HS-27A (cell line): ENCODE results near the gene GRM4.
"Not testable (repeated sequence)": the region's sequence is repeated elsewhere in the genome, so short reads cannot be mapped to it uniquely, and the experiment has no call there.

Experiments used
- DNase-seq: peaks from one replicate; pipeline ENCODE4 v3.0.0-alpha.2; 2012; ENCODE audit warnings: low read depth, missing footprints

Gene GRM4

GRCh38 chr6:34146021-34146782 lies at the start of gene GRM4:
GRM4 (minus strand) TSS chr6:34146087; CDS start chr6:34133496, 12,591 bp downstream.
- DNase-seq: no peak

DNA sequence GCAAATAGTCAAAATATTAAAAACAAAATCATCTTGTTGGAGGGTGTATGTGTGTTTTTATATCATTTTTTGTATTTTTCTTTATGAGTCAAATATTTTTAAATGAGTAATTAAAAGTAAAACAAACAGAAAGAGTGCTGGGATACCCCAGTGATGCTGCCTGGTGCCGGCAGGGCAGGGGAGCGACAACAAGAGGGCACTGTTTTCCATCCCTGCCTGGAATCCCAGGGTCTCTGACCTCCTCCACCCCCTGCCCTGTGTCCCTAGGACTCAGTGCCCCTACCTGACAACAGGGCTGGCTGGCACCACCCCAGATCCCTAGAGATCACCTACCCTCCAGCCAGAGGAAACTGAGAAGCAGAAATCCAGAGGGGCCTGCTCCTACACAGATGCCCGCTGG lies 48.9 kb upstream of the GRM4 start:
- no peak for DNase-seq

GRCh38 chr6:34190504-34191122 lies 44.7 kb upstream of the GRM4 start:
- no peak for DNase-seq

GRCh38 chr6:34189806-34190503 lies 44.1 kb upstream of the GRM4 start:
- DNase-seq: no peak

GRCh38 chr6:34184726-34185125 lies 38.8 kb upstream of the GRM4 start:
- not testable (repeated sequence) for DNase-seq

DNA sequence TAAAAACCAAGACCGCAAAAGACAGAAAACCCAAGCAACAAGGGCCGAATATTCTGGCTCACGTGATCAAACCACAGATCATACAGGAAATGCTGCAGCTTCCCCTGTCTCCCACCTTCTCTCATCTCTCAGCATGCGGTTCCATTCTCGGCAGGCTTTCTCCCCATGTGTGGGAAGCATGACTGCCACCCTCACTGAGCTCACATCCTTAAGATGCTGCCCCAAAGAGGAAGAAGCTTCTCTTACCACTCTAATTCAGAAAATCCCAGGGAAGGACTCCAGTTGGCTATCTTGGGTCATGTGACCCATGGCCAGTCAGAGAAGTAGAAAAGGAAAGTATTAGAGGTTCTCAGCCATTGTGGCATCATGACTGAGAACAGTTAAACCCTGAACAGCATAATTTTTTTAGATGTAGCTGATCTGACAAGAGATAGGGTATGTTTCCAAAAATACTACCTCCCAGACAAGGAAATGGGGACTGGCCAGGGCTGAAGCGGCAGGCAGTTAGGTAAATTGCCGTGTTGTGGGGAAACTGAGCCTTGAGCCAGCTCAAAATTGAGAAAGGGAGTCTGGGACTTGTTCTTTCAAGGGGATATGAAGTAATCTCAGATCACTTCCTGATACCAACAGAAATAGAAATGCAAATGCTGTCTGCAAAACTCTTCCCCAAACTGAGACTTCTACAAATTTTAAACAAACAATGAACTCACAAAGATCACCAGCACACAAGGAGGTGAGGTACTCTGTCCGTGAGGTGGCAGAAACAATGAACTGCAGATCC lies 37.1 kb upstream of the GRM4 start:
- no peak for DNase-seq

DNA sequence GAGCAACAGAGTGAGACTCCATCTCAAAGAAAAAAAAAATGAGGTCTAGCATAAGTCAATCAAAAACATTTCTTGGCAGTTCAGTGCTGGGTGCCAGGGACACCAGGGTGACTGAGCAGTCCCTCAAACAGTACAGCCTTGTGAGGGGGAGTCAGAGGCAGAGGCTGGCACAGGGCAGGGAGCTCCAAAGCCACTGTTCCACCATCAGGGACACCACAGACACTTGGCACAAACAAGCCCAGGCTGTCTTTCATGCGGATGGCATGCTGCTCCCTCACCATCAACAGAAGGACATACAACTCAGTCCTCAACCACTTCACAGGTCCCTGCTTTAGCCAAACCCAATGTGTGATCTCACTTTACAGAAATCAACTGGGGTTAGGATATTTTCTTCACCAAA lies 36.0 kb upstream of the GRM4 start:
- DNase-seq: no peak

GRCh38 chr6:34179106-34179720 lies 33.3 kb upstream of the GRM4 start:
- DNase-seq: no peak

GRCh38 chr6:34178357-34179105 lies 32.6 kb upstream of the GRM4 start:
- DNase-seq: no peak

- DNase-seq: no peak
Measured at GRCh38 chr6:34177181-34177591, 31.3 kb upstream of the GRM4 start.

DNA sequence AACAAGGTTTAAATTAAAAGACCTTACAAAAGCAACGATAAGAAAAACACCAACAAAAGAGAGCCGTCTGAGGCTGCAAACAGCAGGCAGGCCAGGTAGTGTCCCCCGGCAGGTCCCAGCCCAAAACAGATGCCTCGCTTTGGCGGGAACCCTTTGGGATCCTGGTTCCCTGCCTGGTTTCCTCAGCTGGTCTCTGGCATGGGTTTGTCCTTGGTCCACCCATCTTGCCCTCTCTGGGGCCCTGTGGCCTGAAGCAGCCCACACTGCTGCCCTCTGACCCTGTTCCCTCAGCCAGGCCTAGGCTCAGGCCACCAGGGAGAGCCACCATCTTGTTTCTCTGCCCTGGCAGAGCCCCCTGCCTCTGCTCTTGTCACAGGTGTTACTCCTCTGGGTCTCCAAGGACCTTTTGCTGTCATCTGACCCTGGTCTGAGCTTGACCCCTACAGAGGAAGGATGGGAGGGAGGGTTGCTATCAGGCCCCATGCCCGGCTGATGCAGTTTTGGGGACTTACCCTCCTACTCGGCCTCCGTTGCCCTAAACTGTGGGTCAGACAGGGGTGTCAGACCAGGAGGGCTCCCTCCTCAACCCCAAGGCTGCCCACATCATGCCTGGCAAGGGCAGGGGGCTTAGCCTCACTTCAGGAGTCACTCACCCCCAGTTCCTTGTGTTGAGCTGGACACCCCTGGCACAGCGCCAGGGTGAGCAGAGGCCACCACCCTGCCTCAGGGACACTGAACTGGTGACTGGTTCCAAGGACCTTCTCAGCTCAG lies 30.6 kb upstream of the GRM4 start:
- DNase-seq: no peak

- DNase-seq: no peak
Measured at GRCh38 chr6:34174846-34175399, 29.0 kb upstream of the GRM4 start.

DNA sequence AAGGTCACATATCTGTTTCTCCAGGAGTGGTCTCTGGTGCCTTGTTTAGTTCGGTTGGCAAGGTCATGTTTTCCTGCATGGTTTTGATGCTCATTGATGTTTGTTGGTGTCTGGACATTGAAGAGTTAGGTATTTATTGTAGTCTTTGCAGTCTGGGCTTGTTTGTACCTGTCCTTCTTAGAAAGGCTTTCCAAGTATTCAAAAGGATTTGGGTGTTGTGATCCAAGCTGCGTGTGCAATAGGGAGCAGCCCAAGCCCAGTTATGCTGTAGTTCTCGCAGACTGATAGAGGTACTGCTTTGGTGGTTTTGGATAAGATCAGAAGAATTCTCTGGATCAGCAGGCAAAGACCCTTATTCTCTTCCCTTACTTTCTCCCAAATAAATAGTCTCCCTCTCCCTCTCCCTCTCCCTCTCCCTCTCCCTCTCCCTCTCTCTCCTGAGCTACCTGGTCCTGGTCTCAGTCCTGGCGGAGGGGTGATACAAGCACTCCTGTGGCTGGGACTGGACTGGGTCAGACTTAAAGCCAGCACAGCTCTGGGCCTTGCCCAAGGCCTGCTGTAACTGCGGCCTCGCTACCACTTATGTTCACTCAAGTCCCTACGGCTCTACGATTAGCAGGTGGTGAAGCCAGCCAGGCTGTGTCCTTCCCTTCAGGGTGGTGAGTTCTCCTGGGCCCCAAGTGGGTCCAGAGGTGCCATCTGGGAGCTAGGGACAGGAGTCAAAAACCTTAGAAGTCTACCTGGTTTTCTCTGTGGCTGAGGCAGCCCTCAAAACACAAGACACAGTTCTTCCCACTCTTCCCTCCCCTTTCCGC lies 27.3 kb upstream of the GRM4 start:
- no peak for DNase-seq

DNA sequence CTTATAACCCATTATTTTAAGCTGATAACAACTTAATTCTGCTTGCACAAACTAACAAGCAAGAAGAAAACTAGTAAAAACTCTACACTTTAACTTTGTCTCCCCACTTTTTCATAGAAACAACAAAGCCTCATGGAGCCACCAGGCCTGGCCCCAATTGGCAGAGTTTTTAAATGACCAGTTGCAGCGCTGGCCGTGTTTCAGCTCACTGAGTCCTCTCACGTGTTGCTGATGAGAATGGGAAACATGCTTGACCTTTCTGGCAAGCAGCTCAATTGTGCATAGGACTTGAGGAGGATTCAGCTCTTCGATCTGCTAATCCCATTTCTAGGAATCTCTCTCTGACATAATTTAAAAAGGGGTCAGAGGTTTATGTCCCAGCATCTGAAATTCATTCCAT lies 24.5 kb upstream of the GRM4 start:
- DNase-seq: no peak

DNA sequence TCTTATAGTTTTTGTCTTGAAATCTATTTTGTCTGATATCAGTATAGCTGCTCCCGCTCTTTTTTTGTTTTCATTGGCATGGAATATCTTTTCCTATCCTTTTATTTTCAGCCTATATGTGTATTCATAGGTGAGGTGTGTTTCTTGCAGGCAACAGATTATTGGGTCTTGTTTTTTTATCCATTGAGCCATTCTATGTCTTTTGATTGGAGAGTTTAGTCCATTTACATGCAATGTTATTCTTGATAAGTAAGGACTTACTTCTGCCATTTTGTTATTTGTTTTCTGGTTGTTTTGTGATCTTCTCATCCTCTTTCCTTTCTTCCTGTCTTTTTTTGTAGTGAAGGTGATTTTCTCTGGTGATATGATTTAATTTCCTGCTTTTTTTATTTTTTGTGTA lies 24.0 kb upstream of the GRM4 start:
- DNase-seq: no peak

DNA sequence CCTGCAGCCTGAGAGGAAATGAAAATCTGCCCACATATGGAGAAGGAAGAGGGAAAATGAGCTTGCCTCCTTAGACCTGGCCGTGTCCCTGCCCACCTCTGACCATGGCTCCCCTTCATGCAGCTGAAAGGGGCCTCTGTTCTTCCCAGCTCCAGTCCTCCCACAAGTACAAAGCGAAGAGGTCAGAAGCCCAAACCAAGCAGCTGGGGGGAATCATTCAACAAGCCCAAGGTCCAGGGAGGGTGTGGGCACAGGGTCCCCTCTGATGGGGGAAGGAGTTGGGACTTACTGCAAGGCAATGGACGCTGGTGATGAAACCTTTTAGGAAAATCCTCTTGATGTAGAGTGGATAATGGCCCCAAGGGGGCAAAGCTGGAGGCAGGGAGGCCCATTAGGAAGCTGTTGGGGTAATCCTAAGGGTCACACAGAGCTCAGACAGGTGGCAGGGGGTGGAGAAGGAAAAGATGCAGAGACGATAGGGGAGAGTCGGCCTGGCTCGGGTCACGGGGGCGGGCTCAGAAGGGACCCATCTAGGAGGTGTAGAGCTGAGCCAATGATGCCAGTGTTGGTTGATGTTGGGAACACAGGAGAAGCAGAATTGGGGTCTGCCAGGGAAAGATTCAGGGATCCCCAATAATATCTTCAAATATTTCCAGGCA lies 16.1 kb upstream of the GRM4 start:
- no peak for DNase-seq

- no peak for DNase-seq
Measured at GRCh38 chr6:34159844-34160243, 14.0 kb upstream of the GRM4 start.

GRCh38 chr6:34158876-34159275 lies 13.0 kb upstream of the GRM4 start:
- no peak for DNase-seq

DNA sequence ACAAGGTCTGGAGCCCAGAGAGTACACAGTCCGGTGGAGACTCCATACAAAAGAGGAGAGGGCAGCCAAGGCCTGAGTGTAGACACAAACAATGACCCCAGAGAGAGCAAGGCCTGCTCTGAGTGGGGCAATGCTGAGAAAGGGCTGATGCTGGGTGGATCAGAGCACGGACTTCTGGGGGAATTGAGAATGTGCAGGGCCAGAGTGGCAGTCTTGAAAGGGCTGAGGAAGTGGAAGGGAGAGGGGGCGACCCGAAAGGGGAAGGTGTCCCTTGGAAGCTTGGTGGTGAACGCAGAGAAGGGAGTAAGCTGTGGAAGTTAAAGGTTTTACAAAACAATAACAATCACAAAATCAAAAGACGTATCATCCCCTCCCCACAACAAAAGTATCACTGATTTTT lies 12.0 kb upstream of the GRM4 start:
- DNase-seq: no peak
